KMS-11 (cell line): ENCODE measurements around the gene TRIP13.
"Not testable (repeated sequence)": the region's sequence is repeated elsewhere in the genome, so short reads cannot be mapped to it uniquely, and the experiment has no call there.

Experiments used
- H2AFZ ChIP-seq: fragments of 200-600 bp; sonication (generic); 2 replicates; pipeline ENCODE4 v1.6.1; 2016; ENCODE audit warnings: antibody characterized with exemption, mixed run types, low read depth
- H3K27ac ChIP-seq: fragments of 200-600 bp; sonication (generic); 2 replicates; pipeline ENCODE4 v1.6.1; 2016; ENCODE audit warnings: mild to moderate bottlenecking, mixed run types
- H3K27me3 ChIP-seq: fragments of 200-600 bp; sonication (generic); 2 replicates; pipeline ENCODE4 v1.6.1; 2017; ENCODE audit warnings: mild to moderate bottlenecking, low read depth, mixed run types, moderate library complexity; ENCODE audit not compliant: insufficient read depth
- H3K36me3 ChIP-seq: fragments of 200-600 bp; sonication (generic); 2 replicates; pipeline ENCODE4 v1.6.1; 2017; ENCODE audit warnings: mild to moderate bottlenecking, mixed run types; ENCODE audit not compliant: insufficient read depth
- H3K4me1 ChIP-seq: fragments of 200-600 bp; sonication (generic); 2 replicates; pipeline ENCODE4 v1.6.1; 2016; ENCODE audit warnings: mild to moderate bottlenecking, low read depth, mixed run types; ENCODE audit not compliant: poor library complexity, severe bottlenecking
- H3K4me2 ChIP-seq: fragments of 200-600 bp; sonication (generic); 2 replicates; pipeline ENCODE4 v1.7.0; 2016; ENCODE audit warnings: mild to moderate bottlenecking, mixed run types
- H3K4me3 ChIP-seq: fragments of 200-600 bp; sonication (generic); IDR thresholded peaks from 2 replicates; pipeline ENCODE4 v1.6.1; 2017; ENCODE audit warnings: low read depth, low read length, mixed read lengths; ENCODE audit not compliant: insufficient read depth
- H3K79me2 ChIP-seq: fragments of 200-600 bp; sonication (generic); 2 replicates; pipeline ENCODE4 v1.6.1; 2016; ENCODE audit warnings: low read depth, mixed run types; ENCODE audit not compliant: insufficient read depth
- H3K9ac ChIP-seq: fragments of 200-600 bp; sonication (generic); 2 replicates; pipeline ENCODE4 v1.6.1; 2016; ENCODE audit warnings: mild to moderate bottlenecking, mixed run types
- H4K20me1 ChIP-seq: fragments of 200-600 bp; sonication (generic); 2 replicates; pipeline ENCODE4 v1.6.1; 2016; ENCODE audit warnings: mild to moderate bottlenecking, mixed run types; ENCODE audit not compliant: insufficient read depth
- CTCF ChIP-seq: fragments of 200-600 bp; sonication (generic); conservative IDR thresholded peaks from 2 replicates; pipeline ENCODE4 v1.6.1; 2017; ENCODE audit warnings: low read depth, mild to moderate bottlenecking, antibody characterized with exemption, low read length, moderate library complexity, mixed read lengths

TRIP13 gene

GRCh38 chr5:851553-851952, 41.1 kb upstream of the TRIP13 start:
- H3K4me1 ChIP-seq = no peaks in the 10 kb centered on the region
- H2AFZ ChIP-seq = no peak overlapping the region
- H3K4me3 ChIP-seq = no peak overlapping the region
- H3K9ac ChIP-seq = no peak overlapping the region
- H3K36me3 ChIP-seq = no peaks in the 10 kb centered on the region
- peaks cover 17% of the 10 kb centered on the region for H3K27me3 ChIP-seq
- H3K79me2 ChIP-seq = no peaks in the 10 kb centered on the region
- H3K4me2 ChIP-seq = no peak overlapping the region
- H3K27ac ChIP-seq = no peak overlapping the region
- no peak for TF ChIP-seq CTCF
- no peaks in the 10 kb centered on the region for H4K20me1 ChIP-seq

GRCh38 chr5:852018-852417, 40.7 kb upstream of the TRIP13 start:
- Histone ChIP-seq H3K4me3 (no peak overlapping the region), H3K27ac (no peak overlapping the region), H3K9ac (no peak overlapping the region), H2AFZ (no peak overlapping the region), H3K4me2 (no peak overlapping the region), H3K36me3 (no peaks in the 10 kb centered on the region), H3K79me2 (no peaks in the 10 kb centered on the region), H4K20me1 (no peaks in the 10 kb centered on the region), H3K4me1 (no peaks in the 10 kb centered on the region), H3K27me3 (peaks cover 17% of the 10 kb centered on the region)
- no peak for TF ChIP-seq CTCF

GRCh38 chr5:852431-853401, 40.0 kb upstream of the TRIP13 start:
- no peaks in the 10 kb centered on the region for H4K20me1 ChIP-seq
- H3K27me3 ChIP-seq = peaks cover 17% of the 10 kb centered on the region
- H3K27ac ChIP-seq = no peak overlapping the region
- no peak overlapping the region for H3K4me2 ChIP-seq
- H3K4me3 ChIP-seq = no peak overlapping the region
- H3K9ac ChIP-seq = no peak overlapping the region
- H3K36me3 ChIP-seq = no peaks in the 10 kb centered on the region
- no peak for TF ChIP-seq CTCF
- no peaks in the 10 kb centered on the region for H3K4me1 ChIP-seq
- no peak overlapping the region for H2AFZ ChIP-seq
- no peaks in the 10 kb centered on the region for H3K79me2 ChIP-seq

- H3K27ac ChIP-seq, H2AFZ ChIP-seq, H3K9ac ChIP-seq, H3K4me1 ChIP-seq, H3K36me3 ChIP-seq, H3K4me2 ChIP-seq, H3K79me2 ChIP-seq, H3K4me3 ChIP-seq, H4K20me1 ChIP-seq: not testable (repeated sequence)
- H3K27me3 ChIP-seq = peaks cover 17% of the 10 kb centered on the region
Observed at GRCh38 chr5:853416-854090, 39.1 kb upstream of the TRIP13 start.
